ENCODE measurements around the gene RSPO3.
A peak's percentile ranks its signal among the peaks of the same experiment; 100 is the strongest.

DNA sequence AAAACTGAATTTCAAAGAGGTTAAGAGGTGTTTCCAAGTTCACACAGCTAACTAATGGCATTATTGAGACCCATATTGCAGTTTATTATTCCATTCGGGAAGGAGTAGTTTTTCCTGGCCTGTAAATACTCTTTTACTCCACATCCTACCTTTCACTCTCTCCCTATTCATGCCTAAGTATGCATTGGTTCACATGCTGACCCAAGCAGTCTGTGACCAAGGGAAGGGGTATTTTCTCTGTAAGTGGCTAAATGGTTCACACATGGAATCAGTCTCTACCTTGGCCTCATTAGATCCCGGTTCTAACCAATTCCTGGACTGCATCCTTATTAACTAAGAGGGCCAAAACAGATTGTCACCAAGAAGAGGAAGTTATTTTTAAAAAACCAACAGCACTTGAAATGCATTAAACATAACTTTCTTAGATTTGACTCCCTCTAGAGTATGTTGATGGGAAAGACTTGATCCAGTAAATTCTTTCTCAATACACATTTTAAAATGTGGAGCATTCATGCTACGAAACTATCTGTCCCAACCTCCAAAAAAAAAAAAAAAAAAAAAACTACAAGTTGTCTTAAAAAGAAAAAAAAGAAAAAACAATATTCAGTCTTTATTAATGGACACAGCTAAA is 17.8 kb upstream of the RSPO3 start:
- TF ChIP-seq, protein P1, sequence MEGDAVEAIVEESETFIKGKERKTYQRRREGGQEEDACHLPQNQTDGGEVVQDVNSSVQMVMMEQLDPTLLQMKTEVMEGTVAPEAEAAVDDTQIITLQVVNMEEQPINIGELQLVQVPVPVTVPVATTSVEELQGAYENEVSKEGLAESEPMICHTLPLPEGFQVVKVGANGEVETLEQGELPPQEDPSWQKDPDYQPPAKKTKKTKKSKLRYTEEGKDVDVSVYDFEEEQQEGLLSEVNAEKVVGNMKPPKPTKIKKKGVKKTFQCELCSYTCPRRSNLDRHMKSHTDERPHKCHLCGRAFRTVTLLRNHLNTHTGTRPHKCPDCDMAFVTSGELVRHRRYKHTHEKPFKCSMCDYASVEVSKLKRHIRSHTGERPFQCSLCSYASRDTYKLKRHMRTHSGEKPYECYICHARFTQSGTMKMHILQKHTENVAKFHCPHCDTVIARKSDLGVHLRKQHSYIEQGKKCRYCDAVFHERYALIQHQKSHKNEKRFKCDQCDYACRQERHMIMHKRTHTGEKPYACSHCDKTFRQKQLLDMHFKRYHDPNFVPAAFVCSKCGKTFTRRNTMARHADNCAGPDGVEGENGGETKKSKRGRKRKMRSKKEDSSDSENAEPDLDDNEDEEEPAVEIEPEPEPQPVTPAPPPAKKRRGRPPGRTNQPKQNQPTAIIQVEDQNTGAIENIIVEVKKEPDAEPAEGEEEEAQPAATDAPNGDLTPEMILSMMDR (conservative IDR thresholded peaks at IDR 0.05; ENCODE audit: low read depth, low read length): peak; percentile 47; the same call in 1 of the 2 replicates
- TF ChIP-seq EZH2 (IDR thresholded peaks at IDR 0.05; ENCODE audit: low read length, unreplicated experiment) (no peak), EZH2phosphoT487 (IDR thresholded peaks at IDR 0.05; ENCODE audit: borderline replicate concordance, low read length) (no peak)

All from PC-3 (cell line).